Measurements from ENCODE around the gene ATF5. TPM values are rescaled to one million over a fixed set of nuclear protein-coding genes. Genes with fewer than 3 reads are reported as not detected.

The ATF5 gene
- total RNA-seq, 1 experiment from 2014 or later, result 64.0 TPM

- ChIA-PET POLR2A (interaction anchor here (0.6 kb wide), 2 partner anchors 114 to 216 kb away, joined by 3 to 4 read pairs; partner anchors contain the start of gene ZNF473), CTCF (interaction anchor here (0.6 kb wide), 1 partner anchor 109 kb away, joined by 3 read pairs; no protein-coding TSS in a partner anchor)
- H3K4me1 ChIP-seq, result peaks cover 30% of the 10 kb centered on the region
- H3K36me3 ChIP-seq (ENCODE audit: control insufficient read depth, insufficient read depth, low read length), result peaks cover 17% of the 10 kb centered on the region
- H3K4me1 Mint-ChIP-seq (ENCODE audit: low read depth, unreplicated experiment), result peaks cover 36% of the 10 kb centered on the region
- H3K4me3 ChIP-seq (ENCODE audit: low read depth, low read length), result no peak overlapping the region
- H3K27me3 Mint-ChIP-seq (ENCODE audit: insufficient read depth, unreplicated experiment), result no peaks in the 10 kb centered on the region
- no peak for TF ChIP-seq CTCF (IDR thresholded peaks at IDR 0.05; ENCODE audit: insufficient read depth in 1 of 2, low read depth in 1 of 2, low read length in 1 of 2, severe bottlenecking in 1 of 2, unreplicated experiment in 1 of 2)
- peak overlapping the region; percentile 6 for H3K27ac Mint-ChIP-seq (ENCODE audit: unreplicated experiment)
- DNase-seq, result no peak
- no peaks in the 10 kb centered on the region for H3K9me3 Mint-ChIP-seq (ENCODE audit: unreplicated experiment)
- no TSS peak for BruUV-seq (replicated peaks)
- 0 out of 2 replicates have a peak, but pooled peaks cover 3% of the 10 kb centered on the region for H3K9me3 ChIP-seq
- intact Hi-C loops (cut with micrococcal nuclease; ENCODE audit: unreplicated experiment), result no loop called here
- no peak overlapping the region for H3K4me3 Mint-ChIP-seq (ENCODE audit: unreplicated experiment)
- peaks cover 99% of the 10 kb centered on the region for H3K36me3 Mint-ChIP-seq (ENCODE audit: insufficient read depth, unreplicated experiment)
- H3K27me3 ChIP-seq (replicated peaks; ENCODE audit: control insufficient read depth, insufficient read depth, low read length), result no peaks in the 10 kb centered on the region
These were observed 17.4 kb upstream of the ATF5 start for GRCh38 chr19:49911381-49912145.

GRCh38 chr19:49912965-49913685, 15.9 kb upstream of the ATF5 start:
- no peak overlapping the region for H3K4me3 Mint-ChIP-seq (ENCODE audit: unreplicated experiment)
- no peaks in the 10 kb centered on the region for H3K9me3 Mint-ChIP-seq (ENCODE audit: unreplicated experiment)
- H3K4me3 ChIP-seq (ENCODE audit: low read depth, low read length), result no peak overlapping the region
- POLR2A ChIA-PET, result interaction anchor here (0.6 kb wide), 1 partner anchor 199 kb away, joined by 5 read pairs; no protein-coding TSS in a partner anchor
- peak; percentile 75 to 88 for DNase-seq
- H3K27me3 Mint-ChIP-seq (ENCODE audit: insufficient read depth, unreplicated experiment), result no peaks in the 10 kb centered on the region
- H3K9me3 ChIP-seq, result 0 out of 2 replicates have a peak, but pooled peaks cover 3% of the 10 kb centered on the region
- intact Hi-C loops (cut with micrococcal nuclease; ENCODE audit: unreplicated experiment), result no loop called here
- CTCF ChIA-PET, result interaction anchor here (0.6 to 1.9 kb wide), 4 partner anchors 16 to 44 kb away, joined by 3 to 5 read pairs (median 4); partner anchors contain the start of genes ATF5 and NUP62
- peaks cover 18% of the 10 kb centered on the region for H3K36me3 ChIP-seq (ENCODE audit: control insufficient read depth, insufficient read depth, low read length)
- peak in 1 of 2 experiments; percentile 24 for TF ChIP-seq CTCF (IDR thresholded peaks at IDR 0.05; ENCODE audit: insufficient read depth in 1 of 2, low read depth in 1 of 2, low read length in 1 of 2, severe bottlenecking in 1 of 2, unreplicated experiment in 1 of 2)
- H3K27me3 ChIP-seq (replicated peaks; ENCODE audit: control insufficient read depth, insufficient read depth, low read length), result no peaks in the 10 kb centered on the region
- H3K4me1 Mint-ChIP-seq (ENCODE audit: low read depth, unreplicated experiment), result peaks cover 36% of the 10 kb centered on the region
- H3K36me3 Mint-ChIP-seq (ENCODE audit: insufficient read depth, unreplicated experiment), result peaks cover 99% of the 10 kb centered on the region
- peak overlapping the region; percentile 81 for H3K27ac Mint-ChIP-seq (ENCODE audit: unreplicated experiment)
- no TSS peak for BruUV-seq (replicated peaks)
- peaks cover 30% of the 10 kb centered on the region for H3K4me1 ChIP-seq

- no peak overlapping the region for H3K4me3 ChIP-seq (ENCODE audit: low read depth, low read length)
- ChIA-PET POLR2A (interaction anchor here (1.1 kb wide), 1 partner anchor 15 kb away, joined by 3 read pairs; no protein-coding TSS in a partner anchor), CTCF (interaction anchor here (1.0 to 1.9 kb wide), 3 partner anchors 15 to 44 kb away, joined by 3 to 5 read pairs (median 4); partner anchors contain the start of genes ATF5 and NUP62)
- no TSS peak for BruUV-seq (replicated peaks)
- no peak for TF ChIP-seq CTCF (IDR thresholded peaks at IDR 0.05; ENCODE audit: insufficient read depth in 1 of 2, low read depth in 1 of 2, low read length in 1 of 2, severe bottlenecking in 1 of 2, unreplicated experiment in 1 of 2)
- Mint-ChIP-seq H3K27me3 (ENCODE audit: insufficient read depth, unreplicated experiment) (no peaks in the 10 kb centered on the region), H3K4me1 (ENCODE audit: low read depth, unreplicated experiment) (peaks cover 36% of the 10 kb centered on the region), H3K9me3 (ENCODE audit: unreplicated experiment) (no peaks in the 10 kb centered on the region), H3K36me3 (ENCODE audit: insufficient read depth, unreplicated experiment) (peaks cover 99% of the 10 kb centered on the region), H3K27ac (ENCODE audit: unreplicated experiment) (peak overlapping the region; percentile 81), H3K4me3 (ENCODE audit: unreplicated experiment) (no peak overlapping the region)
- DNase-seq, result no peak
- peaks cover 30% of the 10 kb centered on the region for H3K4me1 ChIP-seq
- 0 out of 2 replicates have a peak, but pooled peaks cover 3% of the 10 kb centered on the region for H3K9me3 ChIP-seq
- intact Hi-C loops (cut with micrococcal nuclease; ENCODE audit: unreplicated experiment), result no loop called here
- no peaks in the 10 kb centered on the region for H3K27me3 ChIP-seq (replicated peaks; ENCODE audit: control insufficient read depth, insufficient read depth, low read length)
- H3K36me3 ChIP-seq (ENCODE audit: control insufficient read depth, insufficient read depth, low read length), result peaks cover 20% of the 10 kb centered on the region
These were observed 15.3 kb upstream of the ATF5 start for GRCh38 chr19:49913720-49914119.

All from Caco-2 (cell line).